Cardiac muscle cell (in vitro differentiated cells and primary cell): Measurements from ENCODE around the gene C1orf232. TPM values are rescaled to one million over a fixed set of nuclear protein-coding genes. Genes with fewer than 3 reads are reported as not detected.

Experiments
- DNase-seq, 2 donors: peaks; one replicate each; pipeline versions ENCODE4 v3.0.0 to v3.0.0-alpha.2; 2010 to 2017; ENCODE audit warnings: low read depth in 1 of 2, low spot score in 1 of 2
- H3K27ac ChIP-seq: fragments of 200-600 bp; sonication (generic); 2 replicates; pipeline ENCODE4 v1.5.1; 2016
- H3K27me3 ChIP-seq: fragments of 200-600 bp; sonication (generic); 2 replicates; pipeline ENCODE4 v1.6.0; 2016; ENCODE audit warnings: control low read depth
- H3K36me3 ChIP-seq: fragments of 200-600 bp; sonication (generic); 2 replicates; pipeline ENCODE4 v1.5.1; 2016; ENCODE audit warnings: control low read depth
- H3K4me1 ChIP-seq: fragments of 200-600 bp; sonication (generic); 2 replicates; pipeline ENCODE4 v1.8.1; 2017; ENCODE audit warnings: low read depth, mild to moderate bottlenecking, mixed run types
- H3K4me3 ChIP-seq: fragments of 200-600 bp; sonication (generic); 2 replicates; pipeline ENCODE4 v1.5.1; 2016; ENCODE audit warnings: mild to moderate bottlenecking
- H3K9me3 ChIP-seq: fragments of 200-600 bp; sonication (generic); 2 replicates; pipeline ENCODE4 v1.5.1; 2017; ENCODE audit warnings: low read depth, mild to moderate bottlenecking, control low read depth
- polyA plus RNA-seq: library from polyadenylated mRNA; unstranded; fragments of >200 nt; fragmentation: Nextera tagmentation; extraction: Ambion mirVana; gene quantifications from 2 replicates; pipeline ENCODE4 v1.2.1, GENCODE V29; 2016
- total RNA-seq: library from RNA; depleted of rRNA; stranded (reverse); fragments of >200 nt; gene quantifications from 2 replicates; pipeline ENCODE4 v1.2.3, GENCODE V29; 2016
- TF ChIP-seq, protein P1 (sequence below): IDR thresholded peaks from 2 replicates; pipeline ENCODE4 v1.5.1; 2012; ENCODE audit warnings: low read depth, mild to moderate bottlenecking, low read length

C1orf232 gene
- total RNA-seq (not detected in 2 replicates), polyA plus RNA-seq (not detected in 2 replicates)

DNA sequence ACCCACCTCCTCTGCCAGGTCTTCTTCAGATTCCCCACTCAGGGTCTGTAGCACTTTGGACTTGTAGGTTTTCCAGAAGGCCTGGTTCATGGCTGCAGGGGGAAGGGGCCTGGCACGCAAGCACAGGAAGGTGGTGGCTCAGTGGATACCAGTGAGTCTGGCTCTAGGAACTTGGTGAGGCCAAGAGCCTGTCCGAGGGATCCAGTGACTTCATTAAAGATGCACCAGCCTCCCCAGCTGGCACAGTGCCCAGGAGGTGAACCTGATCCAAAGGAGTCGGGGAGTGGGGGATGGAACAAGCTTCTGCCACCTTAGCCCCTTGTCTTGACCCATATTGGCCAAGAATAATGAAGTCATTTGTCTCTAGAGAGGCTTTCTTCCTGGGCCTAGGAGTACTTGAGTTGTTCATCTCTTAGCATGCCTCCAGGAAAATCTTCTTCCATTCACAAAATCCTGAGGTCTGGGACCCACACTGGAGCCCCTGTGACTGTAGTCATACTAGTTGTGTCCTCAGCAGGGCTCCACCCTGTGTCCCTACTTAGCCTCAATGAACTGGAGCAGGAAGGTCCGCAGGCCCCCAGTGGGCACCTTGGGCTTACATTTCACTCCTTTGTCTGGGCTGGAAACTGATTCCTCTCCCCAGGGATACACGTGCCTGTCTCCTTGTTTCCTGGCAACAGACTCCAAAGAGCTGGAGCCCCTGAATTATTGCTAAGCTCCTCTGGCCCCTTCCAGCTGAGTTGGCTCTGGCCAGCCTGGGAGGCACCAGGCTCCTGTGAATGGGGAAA lies at the start of gene C1orf232:
C1orf232 (minus strand) TSS at position 554 of the 788 bp plus-strand sequence; CDS start at position 90, 464 bp downstream.
- no peaks in the 10 kb centered on the region for H3K27me3 ChIP-seq
- H3K36me3 ChIP-seq, result no peaks in the 10 kb centered on the region
- TF ChIP-seq, protein P1, sequence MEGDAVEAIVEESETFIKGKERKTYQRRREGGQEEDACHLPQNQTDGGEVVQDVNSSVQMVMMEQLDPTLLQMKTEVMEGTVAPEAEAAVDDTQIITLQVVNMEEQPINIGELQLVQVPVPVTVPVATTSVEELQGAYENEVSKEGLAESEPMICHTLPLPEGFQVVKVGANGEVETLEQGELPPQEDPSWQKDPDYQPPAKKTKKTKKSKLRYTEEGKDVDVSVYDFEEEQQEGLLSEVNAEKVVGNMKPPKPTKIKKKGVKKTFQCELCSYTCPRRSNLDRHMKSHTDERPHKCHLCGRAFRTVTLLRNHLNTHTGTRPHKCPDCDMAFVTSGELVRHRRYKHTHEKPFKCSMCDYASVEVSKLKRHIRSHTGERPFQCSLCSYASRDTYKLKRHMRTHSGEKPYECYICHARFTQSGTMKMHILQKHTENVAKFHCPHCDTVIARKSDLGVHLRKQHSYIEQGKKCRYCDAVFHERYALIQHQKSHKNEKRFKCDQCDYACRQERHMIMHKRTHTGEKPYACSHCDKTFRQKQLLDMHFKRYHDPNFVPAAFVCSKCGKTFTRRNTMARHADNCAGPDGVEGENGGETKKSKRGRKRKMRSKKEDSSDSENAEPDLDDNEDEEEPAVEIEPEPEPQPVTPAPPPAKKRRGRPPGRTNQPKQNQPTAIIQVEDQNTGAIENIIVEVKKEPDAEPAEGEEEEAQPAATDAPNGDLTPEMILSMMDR, result no peak
- peak within 1 kb of the TSS; percentile 85 for H3K4me3 ChIP-seq
- no peak for DNase-seq
- H3K27ac ChIP-seq, result peak within 1 kb of the TSS; percentile 77
- no peaks in the 10 kb centered on the region for H3K9me3 ChIP-seq
- peaks cover 16% of the 10 kb centered on the region for H3K4me1 ChIP-seq

DNA sequence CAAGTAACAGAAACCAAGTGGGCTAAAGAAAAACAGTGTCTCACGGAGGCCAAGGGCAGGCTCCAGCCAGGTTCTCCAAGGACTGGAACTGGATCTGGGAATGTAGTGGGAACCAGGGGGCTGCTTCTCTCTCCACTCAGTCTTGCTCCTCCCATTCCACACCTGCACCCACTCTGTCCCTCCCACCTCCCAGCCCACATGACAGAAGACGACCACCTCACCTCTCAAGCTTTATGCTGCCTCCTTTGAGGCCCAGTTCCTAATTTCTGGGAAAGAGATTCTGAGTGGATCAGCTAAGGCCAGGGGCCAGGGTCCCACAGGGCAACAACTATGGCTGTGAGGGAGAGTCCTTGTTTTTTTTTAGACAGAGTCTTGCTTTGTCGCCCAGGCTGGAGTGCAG lies 46.5 kb upstream of the C1orf232 start:
- H3K27ac ChIP-seq, result no peak overlapping the region
- H3K9me3 ChIP-seq, result no peaks in the 10 kb centered on the region
- no peak overlapping the region for H3K4me3 ChIP-seq
- no peaks in the 10 kb centered on the region for H3K4me1 ChIP-seq
- no peak for DNase-seq
- no peaks in the 10 kb centered on the region for H3K36me3 ChIP-seq
- no peaks in the 10 kb centered on the region for H3K27me3 ChIP-seq
- TF ChIP-seq, protein P1, result no peak

DNA sequence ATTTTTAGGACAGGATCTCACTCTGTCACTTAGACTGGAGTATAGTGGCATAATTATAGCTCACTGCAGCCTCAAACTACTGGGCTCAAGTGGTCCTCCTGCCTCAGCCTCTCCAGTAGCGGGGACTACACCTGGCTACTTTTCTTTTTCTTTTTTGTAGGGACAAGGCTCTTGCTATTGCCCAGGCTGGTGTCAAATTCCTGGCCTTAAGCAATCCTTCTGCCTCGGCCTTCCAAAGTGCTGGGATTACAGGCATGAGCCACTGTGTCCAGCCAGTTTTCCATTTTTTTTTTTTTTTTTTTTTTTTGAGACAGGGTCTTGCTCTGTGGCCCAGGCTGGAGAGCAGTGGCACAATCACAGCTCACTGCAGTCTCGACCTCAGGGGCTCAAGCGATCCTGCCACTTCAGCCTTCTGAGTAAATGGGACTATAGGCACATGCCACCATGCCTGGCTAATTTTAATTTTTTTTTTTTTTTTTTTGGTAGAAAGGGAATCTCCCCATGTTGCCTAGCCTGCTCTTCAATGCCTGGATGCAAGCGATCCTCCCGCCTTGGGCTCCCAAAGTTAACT lies 44.7 kb upstream of the C1orf232 start:
- DNase-seq, result no peak
- TF ChIP-seq, protein P1, result no peak
- H3K36me3 ChIP-seq, result no peaks in the 10 kb centered on the region
- no peaks in the 10 kb centered on the region for H3K27me3 ChIP-seq
- no peak overlapping the region for H3K4me3 ChIP-seq
- H3K4me1 ChIP-seq, result no peaks in the 10 kb centered on the region
- H3K27ac ChIP-seq, result no peak overlapping the region
- no peaks in the 10 kb centered on the region for H3K9me3 ChIP-seq

DNA sequence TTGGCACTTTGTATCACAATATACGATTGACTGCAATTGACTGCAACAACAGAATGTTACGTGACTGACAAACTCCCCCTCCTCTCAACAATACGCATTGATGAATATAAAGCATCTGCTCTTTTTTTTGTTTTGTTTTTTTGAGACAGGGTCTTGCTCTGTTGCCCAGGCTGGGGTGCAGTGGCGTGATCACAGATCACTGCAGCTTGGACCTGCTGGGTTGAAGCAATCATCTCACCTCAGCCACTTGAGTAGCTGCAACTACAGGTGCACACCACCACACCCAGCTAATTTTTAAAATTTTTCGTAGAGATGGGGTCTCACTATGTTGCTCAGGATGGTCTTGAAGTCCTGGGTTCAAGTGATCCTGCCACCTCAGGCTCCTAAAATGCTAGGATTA lies 44.0 kb upstream of the C1orf232 start:
- DNase-seq, result no peak
- no peaks in the 10 kb centered on the region for H3K4me1 ChIP-seq
- H3K36me3 ChIP-seq, result no peaks in the 10 kb centered on the region
- H3K9me3 ChIP-seq, result no peaks in the 10 kb centered on the region
- TF ChIP-seq, protein P1, result no peak
- H3K4me3 ChIP-seq, result no peak overlapping the region
- no peaks in the 10 kb centered on the region for H3K27me3 ChIP-seq
- no peak overlapping the region for H3K27ac ChIP-seq

DNA sequence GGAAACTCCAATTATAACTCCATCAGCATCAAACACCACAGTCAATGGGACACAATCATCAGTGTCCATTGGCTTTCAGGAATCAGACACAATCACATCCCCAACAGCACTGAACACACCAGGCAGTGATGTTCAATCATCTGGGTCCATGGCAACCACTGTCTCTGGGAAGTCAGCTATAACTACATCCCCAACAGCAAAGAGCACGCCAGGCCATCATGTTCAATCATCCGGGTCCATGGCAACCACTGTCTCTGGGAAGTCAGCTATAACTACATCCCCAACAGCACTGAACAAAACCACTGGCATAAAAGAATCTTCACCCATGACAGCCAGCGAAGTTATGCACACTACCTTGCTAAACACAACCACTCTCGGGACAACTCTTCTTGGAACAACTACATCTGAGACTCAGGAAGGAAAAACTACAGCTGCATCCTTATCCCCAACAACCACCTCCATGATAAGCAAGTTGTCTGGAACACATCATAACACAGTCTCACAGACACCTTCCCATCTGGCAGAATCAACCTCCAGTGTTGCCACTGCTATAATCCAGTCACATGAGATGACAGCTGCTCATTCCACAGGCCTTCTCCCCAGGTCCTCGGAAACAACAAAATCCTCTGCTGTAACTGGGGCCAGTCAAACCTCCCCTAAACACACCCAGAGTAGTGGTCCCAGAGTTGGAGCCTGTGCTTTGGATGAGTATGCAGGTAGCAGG lies 41.5 kb upstream of the C1orf232 start:
- Histone ChIP-seq H3K27me3 (no peaks in the 10 kb centered on the region), H3K4me1 (no peaks in the 10 kb centered on the region), H3K36me3 (no peaks in the 10 kb centered on the region), H3K9me3 (no peaks in the 10 kb centered on the region), H3K4me3 (no peak overlapping the region), H3K27ac (no peak overlapping the region)
- TF ChIP-seq, protein P1, result no peak
- DNase-seq, result peak in 1 of 2 donors; percentile 15
